ENCODE data around the gene UBAP2. TPM values are rescaled to one million over a fixed set of nuclear protein-coding genes. Genes with fewer than 3 reads are reported as not detected.

The UBAP2 gene
- total and polyA plus RNA-seq, 2 donors (not counting 3 experiments of a cell fraction or from before 2014, with no cell fraction given), result 43.2 to 55.8 TPM

GRCh38 chr9:34035656-34036055 is 13.0 kb downstream of the UBAP2 start:
- peaks cover 81% of the 10 kb centered on the region for H3K79me2 ChIP-seq (ENCODE audit: control insufficient read depth, insufficient read depth, low read length)
- no peak overlapping the region for H2AFZ ChIP-seq (ENCODE audit: low read depth, low read length)
- TF ChIP-seq POLR2AphosphoS5 (IDR thresholded peaks at IDR 0.05; ENCODE audit: insufficient read depth, low read depth, low read length) (no peak), JUN (IDR thresholded peaks at IDR 0.05; ENCODE audit: borderline replicate concordance, insufficient read depth, insufficient read length, low read depth) (no peak), GATA2 (IDR thresholded peaks at IDR 0.05; ENCODE audit: insufficient read depth, insufficient read length, low read depth, low read length) (no peak), CTCF (IDR thresholded peaks at IDR 0.05; ENCODE audit: extremely low read depth in 1 of 2, insufficient read depth in 1 of 2, low read depth in 1 of 2, low read length in 2 of 2) (no peak), FOS (IDR thresholded peaks at IDR 0.05; ENCODE audit: borderline replicate concordance, insufficient read depth, low read length) (no peak), EZH2 (IDR thresholded peaks at IDR 0.05; ENCODE audit: borderline replicate concordance, low read depth, low read length, severe bottlenecking) (no peak), MAX (IDR thresholded peaks at IDR 0.05; ENCODE audit: insufficient read depth, insufficient read length) (no peak)
- no TSS peak for BruUV-seq (replicated peaks)
- H3K9me3 ChIP-seq (replicated peaks; ENCODE audit: control insufficient read depth, insufficient read depth, low read length), result no peaks in the 10 kb centered on the region
- ChIA-PET POLR2A (no interaction called here), CTCF (interaction anchor here (1.3 kb wide), 1 partner anchor 39 kb away, joined by 4 read pairs; no protein-coding TSS in a partner anchor)
- H4K20me1 ChIP-seq (replicated peaks; ENCODE audit: control insufficient read depth, extremely low read depth, insufficient read depth, low read length), result no peaks in the 10 kb centered on the region
- dilution Hi-C loops (cut with MboI; ENCODE audit: extremely low pct_ligation_motif_present, low sequenced_read_pairs) (no loop called here), intact Hi-C loops (cut with micrococcal nuclease) (no loop called here)
- no peak for DNase-seq (ENCODE audit: low read depth, low spot score)
- H3K9ac ChIP-seq (replicated peaks; ENCODE audit: extremely low read depth, insufficient read depth, low read length), result no peak overlapping the region
- no peaks in the 10 kb centered on the region for H3K9me1 ChIP-seq (replicated peaks; ENCODE audit: control insufficient read depth, extremely low read depth, insufficient read depth, low read length)
- H3K36me3 ChIP-seq (ENCODE audit: control insufficient read depth in 2 of 2, extremely low read depth in 1 of 2, insufficient read depth in 2 of 2, low read length in 2 of 2), result no peaks in the 10 kb centered on the region
- no peaks in the 10 kb centered on the region for H3K27me3 ChIP-seq (ENCODE audit: control insufficient read depth in 2 of 2, insufficient read depth in 2 of 2, low read length in 2 of 2)
- no peak overlapping the region for H3K4me3 ChIP-seq (replicated peaks in 1 of 3; ENCODE audit: insufficient read depth in 1 of 3, low read depth in 1 of 3, low read length in 3 of 3)
- no peaks in the 10 kb centered on the region for H3K4me1 ChIP-seq (ENCODE audit: control insufficient read depth, extremely low read depth, insufficient read depth, low read length)
- FAIRE-seq, result no peak
- no peak overlapping the region for H3K27ac ChIP-seq (ENCODE audit: insufficient read depth, low read depth, low read length)
- H3K4me2 ChIP-seq (ENCODE audit: insufficient read depth, low read length), result no peak overlapping the region

All from endothelial cell of umbilical vein (primary cell).